Immature natural killer cell (primary cell): Measurements from ENCODE around the gene PDCD5. TPM values are rescaled to one million over a fixed set of nuclear protein-coding genes. Genes with fewer than 3 reads are reported as not detected.

Experiments
- DNase-seq, 3 donors: peaks; one replicate each; pipeline ENCODE4 v3.0.0; 2022; ENCODE audit warnings: mixed read lengths in 1 of 3
- H3K27ac Mint-ChIP-seq, 6 donors: one replicate each; pipeline ENCODE4 v1.8.0; 2020; ENCODE audit warnings: mixed read lengths in 6 of 6, mild to moderate bottlenecking in 5 of 6, inconsistent platforms in 4 of 6, moderate library complexity in 3 of 6
- H3K27me3 Mint-ChIP-seq, 3 donors: one replicate each; pipeline ENCODE4 v1.8.0; 2020 to 2021; ENCODE audit warnings: low read depth in 3 of 3, mild to moderate bottlenecking in 3 of 3, mixed read lengths in 3 of 3, moderate library complexity in 3 of 3, inconsistent platforms in 1 of 3
- H3K36me3 Mint-ChIP-seq, 3 donors: one replicate each; pipeline ENCODE4 v1.8.0; 2020; ENCODE audit warnings: mixed read lengths in 3 of 3, inconsistent platforms in 2 of 3, mild to moderate bottlenecking in 2 of 3
- H3K4me1 Mint-ChIP-seq, 2 donors: one replicate each; pipeline ENCODE4 v1.8.0; 2020; ENCODE audit warnings: inconsistent platforms in 2 of 2, mild to moderate bottlenecking in 2 of 2, mixed read lengths in 2 of 2, moderate library complexity in 1 of 2
- H3K4me3 Mint-ChIP-seq, 5 donors: one replicate each; pipeline ENCODE4 v1.8.0; 2020; ENCODE audit warnings: mild to moderate bottlenecking in 5 of 5, mixed read lengths in 5 of 5, inconsistent platforms in 3 of 5, moderate library complexity in 3 of 5
- H3K9me3 Mint-ChIP-seq, 6 donors: one replicate each; pipeline ENCODE4 v1.8.0; 2020; ENCODE audit warnings: mild to moderate bottlenecking in 6 of 6, mixed read lengths in 6 of 6, inconsistent platforms in 4 of 6, moderate library complexity in 3 of 6
- polyA plus RNA-seq, 3 donors: library from polyadenylated mRNA; unstranded; fragments of 300-500 nt; fragmentation: Illumina TruSeq; gene quantifications; one replicate each; pipeline ENCODE4 v1.2.3, GENCODE V29; 2021

PDCD5 gene
- polyA plus RNA-seq, 3 donors from 2014 or later = 89.1 to 128 (median 93.7) TPM

DNA sequence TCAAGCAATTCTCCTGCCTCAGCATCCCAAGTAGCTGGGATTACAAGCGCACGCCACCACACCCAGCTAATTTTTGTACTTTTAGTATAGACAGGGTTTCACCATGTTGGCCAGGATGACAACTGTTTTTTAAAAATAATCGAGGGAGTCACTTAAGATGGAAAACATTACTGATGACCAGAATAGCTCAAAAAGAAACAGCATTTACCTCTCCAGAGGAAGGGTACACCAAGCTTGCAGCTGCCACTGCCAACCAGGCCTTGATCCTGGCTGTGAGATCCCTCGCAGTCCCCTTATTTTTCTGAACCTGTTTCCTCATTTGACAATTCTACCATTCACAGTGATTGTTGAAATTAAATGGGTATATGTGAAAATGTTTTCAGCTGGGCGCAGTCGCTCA, 14.5 kb downstream of the PDCD5 start:
- Mint-ChIP-seq H3K4me1 (peaks cover 12 to 14% of the 10 kb centered on the region in 2 donors), H3K36me3 (peaks cover 28 to 45% (median 36%) of the 10 kb centered on the region in 3 donors), H3K4me3 (no peak overlapping the region), H3K27me3 (peaks cover 0 to 4% (median 0%) of the 10 kb centered on the region in 3 donors), H3K9me3 (no peaks in the 10 kb centered on the region), H3K27ac (no peak overlapping the region)
- no peak for DNase-seq

DNA sequence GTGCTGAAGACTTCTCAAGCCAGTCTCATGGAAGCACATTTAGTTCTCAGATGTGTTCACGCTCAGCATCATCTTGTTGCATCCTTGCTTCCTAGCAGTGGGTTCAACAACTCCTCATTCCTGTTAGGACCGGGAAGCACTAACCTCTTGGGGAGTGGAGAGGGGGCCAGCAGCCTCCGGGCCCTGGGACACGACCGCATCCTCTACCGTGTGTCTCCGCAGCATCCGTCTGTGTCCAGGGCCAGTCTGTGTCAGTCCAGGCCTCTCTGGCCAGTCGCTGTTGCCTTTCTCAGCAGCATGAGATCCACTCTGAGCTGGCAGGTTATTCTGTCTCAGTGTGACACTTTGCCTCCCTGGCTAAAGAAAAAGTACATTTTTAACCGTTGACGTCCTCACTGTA, 17.0 kb downstream of the PDCD5 start:
- Mint-ChIP-seq H3K9me3 (no peaks in the 10 kb centered on the region), H3K4me1 (peaks cover 12 to 14% of the 10 kb centered on the region in 2 donors), H3K4me3 (no peak overlapping the region), H3K36me3 (peaks cover 32 to 43% (median 34%) of the 10 kb centered on the region in 3 donors), H3K27ac (peak overlapping the region in 1 of 6 donors; percentile 58), H3K27me3 (peaks cover 0 to 4% (median 0%) of the 10 kb centered on the region in 3 donors)
- DNase-seq = no peak

DNA sequence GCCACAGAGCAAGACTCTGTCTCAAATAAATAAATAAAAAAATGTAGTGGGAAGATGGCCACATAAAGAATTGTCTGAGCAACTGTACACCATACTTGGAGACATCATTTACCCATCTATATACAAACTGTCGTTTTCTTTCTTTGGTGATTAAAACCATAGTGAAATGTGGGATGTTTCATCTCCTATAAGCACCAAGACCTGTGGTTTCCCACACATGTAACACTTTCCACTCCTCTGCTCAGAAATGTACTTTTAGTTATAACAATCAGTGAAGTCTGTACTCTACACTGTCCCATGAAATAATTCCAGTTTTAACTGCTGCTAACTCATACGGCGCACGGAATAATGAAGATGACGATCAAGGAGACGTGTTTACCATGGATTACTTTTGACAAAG, 18.3 kb downstream of the PDCD5 start:
- Mint-ChIP-seq H3K9me3 (no peaks in the 10 kb centered on the region), H3K27ac (peak overlapping the region in 1 of 6 donors; percentile 16), H3K4me1 (peaks cover 12 to 14% of the 10 kb centered on the region in 2 donors), H3K4me3 (peak overlapping the region in 2 of 5 donors; percentile 12 to 19), H3K36me3 (peaks cover 27 to 44% (median 32%) of the 10 kb centered on the region in 3 donors), H3K27me3 (no peaks in the 10 kb centered on the region)
- DNase-seq = no peak

DNA sequence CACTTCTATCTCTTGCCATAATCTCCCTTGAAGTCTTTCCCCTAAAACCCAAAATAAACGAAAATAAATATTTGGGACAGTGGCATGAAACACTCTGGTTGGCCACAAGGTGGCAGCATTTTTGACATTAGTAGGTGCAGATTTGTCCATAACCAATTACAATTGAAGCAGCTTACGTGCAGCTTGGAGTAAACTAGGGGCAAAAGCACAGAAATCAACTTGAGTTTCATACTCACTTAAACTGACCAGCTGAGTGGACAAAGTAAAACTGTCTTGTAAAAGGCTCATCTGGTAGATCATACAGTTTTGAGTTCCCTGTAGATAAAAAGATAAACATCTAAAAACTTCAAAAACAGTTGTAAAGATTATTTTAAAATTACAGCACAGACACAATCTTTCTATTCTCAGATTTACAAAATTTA, 18.8 kb downstream of the PDCD5 start:
- DNase-seq = peak; percentile 36 to 50 (median 37)
- Mint-ChIP-seq H3K9me3 (no peaks in the 10 kb centered on the region), H3K36me3 (peaks cover 28 to 45% (median 32%) of the 10 kb centered on the region in 3 donors), H3K4me3 (peak overlapping the region in 1 of 5 donors; percentile 12), H3K27ac (peak overlapping the region in 2 of 6 donors; percentile 4 to 43), H3K4me1 (peaks cover 12 to 14% of the 10 kb centered on the region in 2 donors), H3K27me3 (no peaks in the 10 kb centered on the region)

DNA sequence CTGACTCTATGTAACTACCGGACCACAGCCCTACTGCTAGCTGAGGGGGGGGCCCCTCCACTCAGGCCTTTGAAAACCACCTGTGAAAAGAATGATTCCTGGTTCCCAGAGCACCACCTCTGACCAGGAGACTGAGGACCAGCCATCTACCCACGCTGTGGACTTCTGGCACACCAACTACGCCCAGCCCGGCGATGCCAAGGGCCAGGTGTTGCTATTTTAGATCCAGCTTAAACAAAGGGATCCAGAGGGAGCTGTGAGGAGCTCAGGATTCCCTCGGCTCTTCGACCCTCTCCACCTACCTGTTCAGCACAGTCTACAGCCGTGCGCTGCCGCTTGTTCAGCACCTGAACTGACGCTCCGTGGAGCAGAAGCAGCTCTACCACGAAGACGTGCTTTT, 23.0 kb downstream of the PDCD5 start:
- Mint-ChIP-seq H3K4me3 (no peak overlapping the region), H3K27ac (no peak overlapping the region), H3K27me3 (no peaks in the 10 kb centered on the region), H3K36me3 (peaks cover 18 to 31% (median 25%) of the 10 kb centered on the region in 3 donors), H3K4me1 (peaks cover 7 to 10% of the 10 kb centered on the region in 2 donors), H3K9me3 (no peaks in the 10 kb centered on the region)
- DNase-seq = no peak

DNA sequence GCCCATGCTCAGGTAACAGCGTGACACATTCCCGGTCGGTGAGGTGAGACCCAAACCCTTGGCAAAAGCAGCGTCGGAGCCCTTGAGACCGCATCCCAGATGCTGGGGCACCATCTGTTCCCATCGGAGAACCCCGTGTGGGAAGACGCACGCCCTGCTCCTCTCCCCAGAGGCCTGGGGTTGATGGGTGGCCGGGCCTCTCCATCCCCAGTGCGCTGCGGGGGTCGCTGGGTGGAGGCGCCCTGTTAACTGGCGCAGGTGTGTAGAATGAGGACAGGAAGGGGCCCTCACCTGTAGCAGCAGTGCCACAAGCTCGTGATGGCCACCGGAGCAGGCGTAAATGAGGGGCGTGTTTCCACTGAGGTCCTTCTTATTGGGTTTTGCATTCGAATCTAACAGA, 24.6 kb downstream of the PDCD5 start:
- Mint-ChIP-seq H3K27ac (no peak overlapping the region), H3K9me3 (no peaks in the 10 kb centered on the region), H3K27me3 (no peaks in the 10 kb centered on the region), H3K4me3 (no peak overlapping the region), H3K4me1 (peaks cover 0 to 6% of the 10 kb centered on the region in 2 donors), H3K36me3 (peaks cover 17 to 29% (median 19%) of the 10 kb centered on the region in 3 donors)
- no peak for DNase-seq

DNA sequence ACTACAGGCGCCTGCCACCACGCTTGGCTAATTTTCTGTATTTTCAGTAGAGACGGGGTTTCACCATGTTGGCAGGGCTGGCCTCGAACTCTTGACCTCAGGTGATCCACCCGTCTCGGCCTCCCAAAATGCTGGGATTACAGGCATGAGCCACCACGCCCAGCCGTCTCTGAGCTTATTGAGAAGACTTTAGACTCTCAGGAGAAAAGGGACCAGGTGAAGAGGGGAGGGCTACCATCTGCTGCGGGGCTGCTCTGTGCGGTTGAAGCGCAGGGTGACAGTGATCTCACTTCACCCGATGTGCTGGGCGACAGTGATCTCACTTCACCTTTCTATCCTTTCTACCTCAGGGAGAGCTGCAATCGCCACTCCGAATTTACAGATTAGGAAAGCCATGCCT, 25.3 kb downstream of the PDCD5 start:
- Mint-ChIP-seq H3K4me3 (no peak overlapping the region), H3K4me1 (peaks cover 0 to 6% of the 10 kb centered on the region in 2 donors), H3K27ac (peak overlapping the region in 1 of 6 donors; percentile 17), H3K9me3 (no peaks in the 10 kb centered on the region), H3K27me3 (no peaks in the 10 kb centered on the region), H3K36me3 (peaks cover 17 to 29% (median 19%) of the 10 kb centered on the region in 3 donors)
- no peak for DNase-seq

DNA sequence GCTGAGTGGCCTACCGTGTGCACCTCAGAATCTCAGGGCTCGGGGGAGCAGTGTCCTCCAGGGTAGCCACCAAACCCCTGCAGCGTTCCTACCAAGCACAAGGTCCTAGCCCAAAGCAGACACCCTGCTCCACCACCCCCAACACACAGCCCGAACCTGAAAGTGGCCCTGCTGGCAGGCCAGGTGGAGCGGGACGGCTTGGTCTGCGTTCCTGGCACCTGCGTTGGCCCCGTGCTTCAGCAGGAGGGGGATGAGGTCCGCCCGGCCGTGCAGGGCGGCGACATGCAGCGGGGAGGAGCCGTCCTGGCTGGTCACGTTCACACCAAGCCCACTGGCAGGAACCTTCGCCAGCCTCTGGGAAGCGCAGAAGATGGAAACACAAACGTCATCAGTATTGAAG, 26.5 kb downstream of the PDCD5 start:
- no peak for DNase-seq
- Mint-ChIP-seq H3K27me3 (no peaks in the 10 kb centered on the region), H3K4me1 (peaks cover 0 to 6% of the 10 kb centered on the region in 2 donors), H3K36me3 (peaks cover 18 to 31% (median 19%) of the 10 kb centered on the region in 3 donors), H3K4me3 (no peak overlapping the region), H3K9me3 (no peaks in the 10 kb centered on the region), H3K27ac (no peak overlapping the region)

DNA sequence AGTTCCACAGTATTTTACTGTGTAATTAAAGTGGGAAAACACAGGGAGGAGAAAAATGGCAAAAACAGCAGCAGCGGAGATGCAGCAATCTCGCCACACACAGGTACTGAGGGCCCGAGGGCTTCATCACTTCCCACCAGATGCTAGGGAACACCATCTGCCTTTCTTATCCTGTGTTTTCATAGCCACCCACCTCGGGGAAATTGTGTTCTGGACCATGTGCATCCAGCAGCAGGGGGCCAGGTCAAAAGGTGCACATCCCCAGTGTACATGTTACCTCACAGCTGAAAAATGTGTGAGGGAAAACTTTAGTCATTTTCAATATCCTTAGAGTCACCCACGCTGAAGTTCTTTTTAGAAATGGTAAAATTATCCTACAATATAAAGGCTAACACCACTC, 30.2 kb downstream of the PDCD5 start:
- Mint-ChIP-seq H3K27ac (no peak overlapping the region), H3K27me3 (no peaks in the 10 kb centered on the region), H3K9me3 (no peaks in the 10 kb centered on the region), H3K4me1 (peaks cover 0 to 6% of the 10 kb centered on the region in 2 donors), H3K36me3 (peaks cover 27 to 32% (median 31%) of the 10 kb centered on the region in 3 donors), H3K4me3 (no peak overlapping the region)
- DNase-seq = no peak

DNA sequence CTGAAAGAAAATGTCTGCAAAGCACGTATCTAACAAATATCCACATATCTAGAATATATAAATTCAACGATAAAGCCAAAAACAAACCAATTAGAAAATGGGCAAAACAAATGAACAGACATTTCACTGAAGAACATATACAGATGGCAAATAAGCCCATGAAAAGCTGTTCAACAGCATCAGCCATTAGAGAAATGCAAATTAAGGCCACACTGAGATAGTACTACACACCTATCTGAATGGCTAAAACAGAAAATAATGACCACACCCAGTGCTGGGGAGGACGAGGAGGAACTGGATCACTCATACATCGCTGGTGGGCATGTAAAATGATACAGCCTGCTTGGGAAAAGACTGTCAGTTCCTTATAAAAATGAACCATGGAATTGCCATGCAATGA, 32.0 kb downstream of the PDCD5 start:
- DNase-seq = no peak
- Mint-ChIP-seq H3K9me3 (no peaks in the 10 kb centered on the region), H3K36me3 (peaks cover 28 to 37% (median 32%) of the 10 kb centered on the region in 3 donors), H3K4me3 (no peak overlapping the region), H3K27me3 (no peaks in the 10 kb centered on the region), H3K27ac (no peak overlapping the region), H3K4me1 (peaks cover 0 to 6% of the 10 kb centered on the region in 2 donors)

DNA sequence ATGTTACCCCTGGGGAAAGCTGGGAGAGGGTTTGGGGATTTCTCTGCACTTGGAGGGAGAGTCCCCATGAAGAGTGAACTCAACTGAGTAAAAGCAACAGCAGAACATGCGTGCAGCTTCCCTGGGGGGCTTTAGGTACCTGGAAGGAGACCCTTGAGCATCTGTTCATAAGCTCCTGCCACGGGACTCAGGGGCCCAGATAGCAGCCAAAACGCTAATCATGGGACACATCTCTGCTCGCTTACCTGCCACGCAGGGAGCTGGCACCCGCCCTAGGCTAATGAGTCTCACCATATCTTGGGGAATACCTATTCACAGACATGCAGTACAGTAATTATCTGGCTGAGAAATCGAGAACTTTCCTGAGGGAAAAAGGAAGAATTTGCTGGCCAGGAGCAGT, 33.9 kb downstream of the PDCD5 start:
- H3K36me3 Mint-ChIP-seq = peaks cover 27 to 39% (median 28%) of the 10 kb centered on the region in 3 donors
- H3K4me3 Mint-ChIP-seq = no peak overlapping the region
- no peak overlapping the region for H3K27ac Mint-ChIP-seq
- peaks cover 0 to 2% (median 0%) of the 10 kb centered on the region in 3 donors for H3K27me3 Mint-ChIP-seq
- no peak for DNase-seq
- no peaks in the 10 kb centered on the region for H3K9me3 Mint-ChIP-seq
- no peaks in the 10 kb centered on the region for H3K4me1 Mint-ChIP-seq

DNA sequence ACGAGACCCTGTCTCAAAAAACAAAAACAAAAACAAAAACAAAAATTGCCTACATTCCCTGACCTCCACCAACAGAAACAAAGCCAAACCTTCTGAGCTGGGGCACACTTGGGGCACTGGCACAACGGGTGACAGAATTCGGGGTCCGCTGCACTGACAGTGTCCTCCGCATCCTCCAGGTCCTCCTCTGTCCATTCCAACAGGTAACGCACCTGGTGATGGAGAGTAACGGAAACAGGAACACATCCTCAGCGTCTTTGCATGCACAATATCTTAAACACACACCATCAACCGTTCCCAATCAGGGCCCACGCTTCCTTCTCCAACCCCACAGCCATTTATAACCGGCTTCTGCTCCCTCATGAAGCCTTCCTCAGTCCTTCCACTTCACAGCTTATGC, 34.6 kb downstream of the PDCD5 start:
- Mint-ChIP-seq H3K9me3 (no peaks in the 10 kb centered on the region), H3K4me3 (no peak overlapping the region), H3K27me3 (peaks cover 0 to 2% (median 0%) of the 10 kb centered on the region in 3 donors), H3K36me3 (peaks cover 27 to 39% (median 28%) of the 10 kb centered on the region in 3 donors), H3K27ac (no peak overlapping the region), H3K4me1 (no peaks in the 10 kb centered on the region)
- no peak for DNase-seq

DNA sequence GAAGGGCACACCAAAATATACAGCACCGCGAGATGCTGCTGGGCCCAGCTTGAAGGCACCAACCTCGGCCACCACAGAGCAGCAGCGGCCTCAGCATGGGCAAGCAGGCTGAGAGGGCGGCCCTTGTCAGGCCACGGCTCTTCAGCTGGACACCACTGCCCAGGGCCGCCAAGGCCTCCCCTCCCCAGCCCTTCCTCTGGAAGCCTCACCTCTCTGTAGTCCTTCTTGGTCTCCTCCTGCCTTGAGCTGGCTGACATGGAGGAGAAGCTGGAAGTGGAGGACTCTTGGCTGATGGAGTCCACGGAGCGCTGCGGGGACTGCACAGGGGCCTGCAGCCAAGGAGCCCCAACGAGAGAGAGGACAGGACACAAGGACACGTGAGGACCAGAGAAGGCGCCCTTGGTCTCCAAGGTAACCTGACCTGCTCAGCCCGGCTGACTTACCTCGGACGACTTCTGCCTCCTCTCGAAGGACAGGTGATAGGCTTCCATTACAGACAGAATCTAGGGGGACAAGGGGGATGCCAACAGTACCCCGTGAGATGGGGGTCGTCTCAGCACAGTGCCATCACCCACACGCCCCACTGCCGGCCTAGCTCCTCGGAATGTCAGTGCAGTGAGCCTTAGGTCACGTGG, 38.2 kb downstream of the PDCD5 start:
- H3K27ac Mint-ChIP-seq = no peak overlapping the region
- DNase-seq = no peak
- H3K27me3 Mint-ChIP-seq = peaks cover 0 to 2% (median 1%) of the 10 kb centered on the region in 3 donors
- H3K4me3 Mint-ChIP-seq = no peak overlapping the region
- H3K4me1 Mint-ChIP-seq = no peaks in the 10 kb centered on the region
- no peaks in the 10 kb centered on the region for H3K9me3 Mint-ChIP-seq
- H3K36me3 Mint-ChIP-seq = peaks cover 11 to 40% (median 26%) of the 10 kb centered on the region in 3 donors

DNA sequence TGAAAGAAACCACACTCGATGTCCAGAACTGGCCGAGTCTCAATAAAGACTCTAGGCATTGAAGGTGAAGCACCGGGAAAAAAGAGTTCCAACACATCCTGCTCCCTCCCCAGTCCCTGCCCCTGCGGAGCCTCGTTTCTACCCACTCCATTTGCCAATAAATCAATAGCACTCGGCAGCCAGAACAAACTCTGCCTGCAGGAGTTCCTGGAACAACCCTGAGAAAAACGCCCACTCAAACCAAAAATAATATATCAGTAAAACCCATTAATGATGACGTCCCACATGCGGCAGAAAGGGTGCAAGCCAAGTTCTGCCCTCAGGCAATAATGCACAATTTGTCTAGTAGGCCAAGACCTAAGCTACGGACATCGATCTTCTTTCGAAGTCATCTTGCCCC, 41.0 kb downstream of the PDCD5 start:
- H3K36me3 Mint-ChIP-seq = peaks cover 11 to 42% (median 18%) of the 10 kb centered on the region in 3 donors
- no peaks in the 10 kb centered on the region for H3K9me3 Mint-ChIP-seq
- H3K27me3 Mint-ChIP-seq = peaks cover 0 to 2% (median 1%) of the 10 kb centered on the region in 3 donors
- no peak overlapping the region for H3K27ac Mint-ChIP-seq
- no peaks in the 10 kb centered on the region for H3K4me1 Mint-ChIP-seq
- no peak for DNase-seq
- no peak overlapping the region for H3K4me3 Mint-ChIP-seq

DNA sequence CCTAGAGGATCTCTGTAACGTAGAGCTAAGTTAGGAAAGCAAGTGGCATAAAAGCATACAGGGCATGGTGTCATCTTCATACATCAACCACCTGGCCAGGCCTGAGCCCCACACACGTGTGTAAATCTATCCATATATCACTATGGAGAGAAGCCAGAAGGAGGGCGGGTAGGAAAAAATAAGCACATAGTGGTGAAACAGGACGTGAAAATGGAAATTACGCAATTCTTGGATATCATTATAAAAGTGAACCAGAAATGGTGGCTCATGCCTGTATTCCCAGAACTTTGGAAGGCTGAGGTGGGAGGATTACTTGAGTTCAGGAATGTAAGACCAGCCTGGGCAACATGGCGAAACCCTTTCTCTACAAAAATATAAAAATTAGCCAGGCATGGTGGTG, 43.4 kb downstream of the PDCD5 start:
- Mint-ChIP-seq H3K36me3 (peaks cover 13 to 41% (median 17%) of the 10 kb centered on the region in 3 donors), H3K4me1 (no peaks in the 10 kb centered on the region), H3K27me3 (peaks cover 0 to 1% (median 0%) of the 10 kb centered on the region in 3 donors), H3K27ac (no peak overlapping the region), H3K4me3 (no peak overlapping the region), H3K9me3 (no peaks in the 10 kb centered on the region)
- DNase-seq = no peak
